Endothelial cell of umbilical vein (primary cell): ENCODE measurements around the gene P4HA3. TPM values are rescaled to one million over a fixed set of nuclear protein-coding genes. Genes with fewer than 3 reads are reported as not detected.

Experiments used
- BruUV-seq: library from RNA; stranded (reverse); fragments of 400-500 nt; replicated peaks from 2 replicates; lab custom pipeline; 2021; lab: Mats Ljungman, UMichigan
- CTCF ChIA-PET: fragments of 300-600, 350-600 bp; sonication (Branson Sonifier 250); formaldehyde crosslinking; loops from one replicate; lab custom pipeline; 2021; ENCODE audit warnings: antibody characterized with exemption, inconsistent platforms; lab: Charles Lee
- POLR2A ChIA-PET: fragments of 300-600, 350-600 bp; sonication (Branson Sonifier 250); formaldehyde crosslinking; loops from one replicate; lab custom pipeline; 2021; ENCODE audit warnings: antibody characterized with exemption, inconsistent platforms; lab: Charles Lee
- DNase-seq: peaks from one replicate; pipeline ENCODE4 v3.0.0-alpha.2; 2011; ENCODE audit warnings: low read depth, low spot score
- FAIRE-seq: peaks from 2 replicates; lab custom pipeline; 2011; peaks lifted over from hg19 to GRCh38; lab: Jason Lieb, UNC
- H2AFZ ChIP-seq: 2 replicates; pipeline ENCODE4 v1.6.0; 2012; ENCODE audit warnings: low read depth, low read length, control low read depth, inconsistent platforms
- H3K27ac ChIP-seq: 2 replicates; pipeline ENCODE4 v1.5.1; 2011; ENCODE audit warnings: low read depth, mild to moderate bottlenecking, control low read depth, low read length, moderate library complexity; ENCODE audit not compliant: insufficient read depth
- H3K27me3 ChIP-seq, 2 experiments: 2 replicates each; pipeline versions ENCODE4 v1.6.0 to v1.6.1; 2011; ENCODE audit warnings: low read length in 2 of 2, mixed read lengths in 1 of 2; ENCODE audit not compliant: control insufficient read depth in 2 of 2, insufficient read depth in 2 of 2
- H3K36me3 ChIP-seq, 2 experiments: 2 replicates in 1 of 2; 3 replicates in 1 of 2; pipeline ENCODE4 v1.5.1; 2011; ENCODE audit warnings: low read length in 2 of 2, mild to moderate bottlenecking in 1 of 2, moderate library complexity in 1 of 2; ENCODE audit not compliant: control insufficient read depth in 2 of 2, insufficient read depth in 2 of 2; ENCODE audit errors: extremely low read depth in 1 of 2
- H3K4me1 ChIP-seq: 3 replicates; pipeline ENCODE4 v1.5.1; 2011; ENCODE audit warnings: mild to moderate bottlenecking, low read length; ENCODE audit not compliant: control insufficient read depth, insufficient read depth; ENCODE audit errors: extremely low read depth
- H3K4me2 ChIP-seq: 2 replicates; pipeline ENCODE4 v1.6.1; 2011; ENCODE audit warnings: low read length, control low read depth, mixed read lengths; ENCODE audit not compliant: insufficient read depth
- H3K4me3 ChIP-seq, 3 experiments: fragments of 200-600 bp in 1 of 3; sonication (generic), shearing (Covaris generic) in 1 of 3; replicated peaks in 1 of 3; 2 replicates each; pipeline ENCODE4 v1.5.1; 2011 to 2016; ENCODE audit warnings: control low read depth in 3 of 3, low read length in 3 of 3, mild to moderate bottlenecking in 2 of 3, inconsistent platforms in 1 of 3, low read depth in 1 of 3, moderate library complexity in 1 of 3; ENCODE audit not compliant: insufficient read depth in 1 of 3
- H3K79me2 ChIP-seq: 2 replicates; pipeline ENCODE4 v1.6.0; 2012; ENCODE audit warnings: low read length, inconsistent platforms; ENCODE audit not compliant: control insufficient read depth, insufficient read depth
- H3K9ac ChIP-seq: replicated peaks from 2 replicates; pipeline ENCODE3; 2011; ENCODE audit warnings: low read length, control low read depth; ENCODE audit not compliant: insufficient read depth; ENCODE audit errors: extremely low read depth
- H3K9me1 ChIP-seq: replicated peaks from 3 replicates; pipeline ENCODE4 v1.6.0; 2011; ENCODE audit warnings: mild to moderate bottlenecking, low read length; ENCODE audit not compliant: control insufficient read depth, insufficient read depth; ENCODE audit errors: extremely low read depth
- H3K9me3 ChIP-seq: replicated peaks from 2 replicates; pipeline ENCODE4 v1.5.1; 2012; ENCODE audit warnings: low read length, inconsistent platforms; ENCODE audit not compliant: control insufficient read depth, insufficient read depth
- H4K20me1 ChIP-seq: replicated peaks from 2 replicates; pipeline ENCODE3; 2011; ENCODE audit warnings: mild to moderate bottlenecking, low read length; ENCODE audit not compliant: control insufficient read depth, insufficient read depth; ENCODE audit errors: extremely low read depth
- CTCF ChIP-seq, 2 donors: IDR thresholded peaks; 1 replicate in 1 of 2; 2 replicates in 1 of 2; pipeline ENCODE4 v1.5.1; 2011; ENCODE audit warnings: low read length in 2 of 2, mild to moderate bottlenecking in 2 of 2, moderate library complexity in 2 of 2, control low read depth in 1 of 2, inconsistent platforms in 1 of 2, low read depth in 1 of 2; ENCODE audit not compliant: insufficient read depth in 1 of 2; ENCODE audit errors: extremely low read depth in 1 of 2
- EZH2 ChIP-seq: IDR thresholded peaks from 2 replicates; pipeline ENCODE4 v1.6.1; 2012; ENCODE audit warnings: borderline replicate concordance, low read depth, mild to moderate bottlenecking, moderate library complexity, low read length, inconsistent platforms; ENCODE audit not compliant: severe bottlenecking
- FOS ChIP-seq: IDR thresholded peaks from 2 replicates; pipeline ENCODE4 v1.6.1; 2011; ENCODE audit warnings: mild to moderate bottlenecking, low read length, moderate library complexity, borderline replicate concordance; ENCODE audit not compliant: insufficient read depth
- GATA2 ChIP-seq: IDR thresholded peaks from 2 replicates; pipeline ENCODE4 v1.7.0; 2011; ENCODE audit warnings: low read depth, mild to moderate bottlenecking, moderate library complexity, mixed read lengths, low read length; ENCODE audit not compliant: insufficient read length, insufficient read depth
- JUN ChIP-seq: IDR thresholded peaks from 2 replicates; pipeline ENCODE4 v1.6.1; 2011; ENCODE audit warnings: borderline replicate concordance, low read depth; ENCODE audit not compliant: insufficient read length, insufficient read depth
- MAX ChIP-seq: IDR thresholded peaks from 2 replicates; pipeline ENCODE4 v1.6.1; 2011; ENCODE audit not compliant: insufficient read depth, insufficient read length
- MYC ChIP-seq: IDR thresholded peaks from one replicate; pipeline ENCODE4 v1.6.1; 2011; ENCODE audit warnings: mild to moderate bottlenecking, low read depth, low read length
- POLR2A ChIP-seq: IDR thresholded peaks from 2 replicates; pipeline ENCODE4 v1.6.1; 2012; ENCODE audit warnings: low read depth, mild to moderate bottlenecking, control low read depth, low read length
- POLR2AphosphoS5 ChIP-seq: IDR thresholded peaks from 2 replicates; pipeline ENCODE4 v1.6.1; 2012; ENCODE audit warnings: low read depth, mild to moderate bottlenecking, control low read depth, low read length, moderate library complexity; ENCODE audit not compliant: insufficient read depth
- dilution Hi-C: fragments of 300-500 bp; cut with MboI; formaldehyde crosslinking; loops from one replicate; pipeline ENCODE4 v1.15.0; 2019; ENCODE audit warnings: low sequenced_read_pairs; ENCODE audit not compliant: extremely low pct_ligation_motif_present
- intact Hi-C: fragments of 100-400 bp; cut with micrococcal nuclease; formaldehyde crosslinking; loops from one replicate; pipeline ENCODE4 v1.10.0; 2022
- polyA plus RNA-seq, 4 experiments: library from polyadenylated mRNA; depleted of rRNA in 3 of 4; stranded (reverse) in 3 of 4; unstranded in 1 of 4; fragments of >200 nt; gene quantifications; 2 replicates each; pipeline versions ENCODE4 v1.2.1 to v1.2.3, GENCODE V29; 2011 to 2012; ENCODE audit warnings: missing spikeins in 1 of 4
- total RNA-seq: library from RNA; stranded (reverse); gene quantifications from 2 replicates; pipeline ENCODE4 v1.2.3, GENCODE V29; 2021

P4HA3 gene
- total and polyA plus RNA-seq, 2 donors (not counting 3 experiments of a cell fraction or from before 2014, with no cell fraction given): 26.9 to 40.0 TPM

- peaks cover 47% of the 10 kb centered on the region for H3K4me1 ChIP-seq
- H3K9me3 ChIP-seq: no peaks in the 10 kb centered on the region
- no peaks in the 10 kb centered on the region for H3K9me1 ChIP-seq
- TF ChIP-seq EZH2 (no peak), POLR2AphosphoS5 (no peak), MYC (no peak), FOS (no peak), GATA2 (no peak), POLR2A (no peak), JUN (no peak), MAX (no peak), CTCF (IDR thresholded peaks at IDR 0.05; ENCODE audit: extremely low read depth in 1 of 2, insufficient read depth in 1 of 2, low read depth in 1 of 2, low read length in 2 of 2) (no peak)
- FAIRE-seq: peak; percentile 55
- H3K9ac ChIP-seq: peak overlapping the region; percentile 74
- no peaks in the 10 kb centered on the region for H3K79me2 ChIP-seq
- intact Hi-C loops: loop anchor here (2.0 kb wide), 1 partner anchor 30 kb away; no protein-coding TSS in a partner anchor
- no peaks in the 10 kb centered on the region for H4K20me1 ChIP-seq
- no peaks in the 10 kb centered on the region for H3K27me3 ChIP-seq
- peak overlapping the region; percentile 10 for H3K4me2 ChIP-seq
- H3K36me3 ChIP-seq: no peaks in the 10 kb centered on the region
- CTCF ChIA-PET: interaction anchor here (0.9 to 4.9 kb wide), 8 partner anchors 9 to 135 kb away, joined by 3 to 136 read pairs (median 6); no protein-coding TSS in a partner anchor
- no TSS peak for BruUV-seq
- H3K4me3 ChIP-seq: no peak overlapping the region
- H2AFZ ChIP-seq: no peak overlapping the region
- peak; percentile 66 for DNase-seq
- dilution Hi-C loops: no loop called here
- peak overlapping the region; percentile 94 for H3K27ac ChIP-seq
- POLR2A ChIA-PET: interaction anchor here (1.3 kb wide), 1 partner anchor 11 kb away, joined by 3 read pairs; no protein-coding TSS in a partner anchor
Observed at GRCh38 chr11:74318241-74318932, 6.9 kb upstream of the P4HA3 start.
